Liver (tissue), 2 donors: ENCODE results near the gene MCTP1.

Experiments
- CTCF ChIP-seq: fragments of 150-350 bp; IDR thresholded peaks from 2 replicates; pipeline ENCODE4 v1.5.1; 2017; ENCODE audit warnings: improper control_type of control experiment, low read depth, low read length; ENCODE audit not compliant: missing input control
- YY1 ChIP-seq: IDR thresholded peaks from 2 replicates; pipeline ENCODE4 v1.6.1; 2016; ENCODE audit warnings: antibody characterized with exemption, mild to moderate bottlenecking
- donor health status: healthy.

- TF ChIP-seq YY1 (no peak), CTCF (no peak)
Observed at GRCh38 chr5:95060098-95060497, 224.8 kb downstream of the MCTP1 start.
